Measurements from ENCODE around the gene TRPM2. TPM values are rescaled to one million over a fixed set of nuclear protein-coding genes. Genes with fewer than 3 reads are reported as not detected.

Gene TRPM2
- total RNA-seq, 4 donors from 2014 or later = 0.15 to 0.52 (median 0.44) TPM

GRCh38 chr21:44375281-44375651, 21.8 kb downstream of the TRPM2 start:
- no peak for ATAC-seq

GRCh38 chr21:44375761-44376241, 22.4 kb downstream of the TRPM2 start:
- no peak for DNase-seq
- Histone ChIP-seq H3K4me1 (no peaks in the 10 kb centered on the region), H3K9me3 (no peaks in the 10 kb centered on the region), H3K27ac (no peak overlapping the region), H3K36me3 (no peaks in the 10 kb centered on the region), H3K4me3 (no peak overlapping the region), H3K27me3 (peaks cover 17 to 32% (median 18%) of the 10 kb centered on the region in 3 donors)
- ATAC-seq = no peak
- in situ Hi-C loops (cut with MboI; ENCODE audit: low sequenced_read_pairs in 4 of 4) (no loop called here), intact Hi-C loops (cut with DNase I; ENCODE audit: low total_unique reads) (loop anchor here (10.0 kb wide), 1 partner anchor 61 kb away; no protein-coding TSS in a partner anchor)
- TF ChIP-seq POLR2A (IDR thresholded peaks at IDR 0.05) (no peak), CTCF (IDR thresholded peaks at IDR 0.05 in 4 of 5, conservative IDR thresholded peaks at IDR 0.05 in 1 of 5) (no peak)

More at GRCh38 chr21:44375281-44375651, 21.8 kb downstream of the TRPM2 start:
- Histone ChIP-seq H3K27me3 (peaks cover 21 to 37% (median 22%) of the 10 kb centered on the region in 3 donors), H3K9me3 (no peaks in the 10 kb centered on the region), H3K4me1 (no peaks in the 10 kb centered on the region), H3K4me3 (no peak overlapping the region), H3K27ac (no peak overlapping the region), H3K36me3 (no peaks in the 10 kb centered on the region)
- intact Hi-C loops (cut with DNase I; ENCODE audit: low total_unique reads) = loop anchor here (10.0 kb wide), 1 partner anchor 60 kb away; no protein-coding TSS in a partner anchor
- in situ Hi-C loops (cut with MboI; ENCODE audit: low sequenced_read_pairs in 4 of 4) = no loop called here
- TF ChIP-seq CTCF (IDR thresholded peaks at IDR 0.05 in 4 of 5, conservative IDR thresholded peaks at IDR 0.05 in 1 of 5) = no peak
- no peak for TF ChIP-seq POLR2A (IDR thresholded peaks at IDR 0.05)
- peak in 1 of 2 donors; percentile 22 for DNase-seq

- Histone ChIP-seq H3K27me3 (peaks cover 13 to 29% (median 18%) of the 10 kb centered on the region in 3 donors), H3K4me3 (no peak overlapping the region), H3K4me1 (no peaks in the 10 kb centered on the region), H3K9me3 (no peaks in the 10 kb centered on the region), H3K27ac (no peak overlapping the region), H3K36me3 (no peaks in the 10 kb centered on the region)
- intact Hi-C loops (cut with DNase I; ENCODE audit: low total_unique reads) = loop anchor here (10.0 kb wide), 1 partner anchor 62 kb away; no protein-coding TSS in a partner anchor
- no peak for ATAC-seq
- TF ChIP-seq POLR2A (IDR thresholded peaks at IDR 0.05) = no peak
- no peak for TF ChIP-seq CTCF (IDR thresholded peaks at IDR 0.05 in 4 of 5, conservative IDR thresholded peaks at IDR 0.05 in 1 of 5)
- no peak for DNase-seq
- in situ Hi-C loops (cut with MboI; ENCODE audit: low sequenced_read_pairs in 4 of 4) = no loop called here
Observed at GRCh38 chr21:44376606-44377005, 23.2 kb downstream of the TRPM2 start.

- in situ Hi-C loops (cut with MboI; ENCODE audit: low sequenced_read_pairs in 4 of 4) (no loop called here), intact Hi-C loops (cut with DNase I; ENCODE audit: low total_unique reads) (loop anchor here (10.0 kb wide), 1 partner anchor 63 kb away; no protein-coding TSS in a partner anchor)
- no peaks in the 10 kb centered on the region for H3K36me3 ChIP-seq
- ATAC-seq (no peak), DNase-seq (no peak)
- no peak overlapping the region for H3K27ac ChIP-seq
- H3K27me3 ChIP-seq = peaks cover 13 to 29% (median 18%) of the 10 kb centered on the region in 3 donors
- TF ChIP-seq POLR2A (IDR thresholded peaks at IDR 0.05) (no peak), CTCF (IDR thresholded peaks at IDR 0.05 in 4 of 5, conservative IDR thresholded peaks at IDR 0.05 in 1 of 5) (no peak)
- H3K4me3 ChIP-seq = no peak overlapping the region
- no peaks in the 10 kb centered on the region for H3K9me3 ChIP-seq
- no peaks in the 10 kb centered on the region for H3K4me1 ChIP-seq
Observed at GRCh38 chr21:44377201-44377921, 23.9 kb downstream of the TRPM2 start.
